GM21381 (cell line): ENCODE data around the gene MEIS2.

Source experiments
- ATAC-seq: cut with Tn5 transposase; IDR thresholded peaks from one replicate; pipeline ENCODE4 v1.9.1; 2021; ENCODE audit warnings: mild to moderate bottlenecking, moderate library complexity; ENCODE audit not compliant: unreplicated experiment

MEIS2 gene

GRCh38 chr15:36967929-36968328 is 132.4 kb downstream of the MEIS2 start:
- ATAC-seq: no peak

DNA sequence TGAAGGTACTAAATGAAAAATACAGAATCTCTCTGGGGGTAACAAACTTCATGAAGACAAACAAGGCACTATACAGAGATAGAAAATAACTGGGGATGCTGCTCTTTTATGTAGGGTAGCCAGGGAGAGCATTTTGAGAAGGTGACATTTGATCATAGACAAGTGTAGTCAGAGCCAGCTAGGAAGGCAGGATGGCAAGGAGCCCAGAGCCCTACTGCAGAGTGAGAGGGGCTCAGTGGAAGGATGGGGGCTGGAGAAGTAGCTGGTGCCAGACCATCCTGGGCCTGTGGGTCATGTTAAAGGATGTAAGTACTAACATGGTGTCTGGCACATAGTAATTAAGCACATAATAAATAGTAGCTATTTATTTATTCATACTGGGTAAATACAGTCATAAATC is 133.6 kb downstream of the MEIS2 start:
- ATAC-seq: no peak

DNA sequence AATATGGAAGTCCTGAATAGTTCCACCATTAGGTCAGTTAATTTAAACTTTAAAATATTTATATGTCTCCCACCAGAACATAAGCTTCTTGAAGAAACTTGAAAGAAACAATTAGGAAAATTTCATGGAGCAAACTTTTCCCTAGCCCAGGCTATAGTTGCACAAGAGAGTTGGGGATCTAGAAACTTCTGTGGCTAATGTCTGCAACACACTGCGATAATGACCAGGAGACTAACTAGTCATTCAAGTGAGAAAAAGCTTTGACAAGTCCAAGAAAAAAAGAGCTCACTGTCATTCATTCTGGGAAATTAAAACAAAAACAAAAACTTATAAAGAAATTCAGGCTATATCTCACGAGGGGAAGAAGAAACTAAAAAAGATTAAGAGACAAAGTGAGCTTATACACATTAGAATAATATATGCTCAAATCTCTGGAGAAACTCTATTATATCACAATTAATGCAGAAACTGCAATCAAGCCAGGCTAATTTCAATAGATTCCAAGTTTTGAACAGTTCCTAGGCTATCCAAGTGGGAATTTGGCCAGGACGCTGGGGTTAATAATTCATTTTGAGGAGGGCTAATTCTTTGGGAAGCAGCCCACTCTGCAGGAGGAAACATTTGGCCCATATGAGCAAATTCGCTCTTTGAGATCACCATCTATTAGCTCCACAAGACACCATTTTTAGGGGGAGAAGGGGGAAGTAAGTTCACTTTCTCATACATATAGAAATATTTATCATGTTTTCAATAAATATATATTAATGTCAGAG is 134.6 kb downstream of the MEIS2 start:
- no peak for ATAC-seq

GRCh38 chr15:36964626-36965025 is 135.7 kb downstream of the MEIS2 start:
- no peak for ATAC-seq

DNA sequence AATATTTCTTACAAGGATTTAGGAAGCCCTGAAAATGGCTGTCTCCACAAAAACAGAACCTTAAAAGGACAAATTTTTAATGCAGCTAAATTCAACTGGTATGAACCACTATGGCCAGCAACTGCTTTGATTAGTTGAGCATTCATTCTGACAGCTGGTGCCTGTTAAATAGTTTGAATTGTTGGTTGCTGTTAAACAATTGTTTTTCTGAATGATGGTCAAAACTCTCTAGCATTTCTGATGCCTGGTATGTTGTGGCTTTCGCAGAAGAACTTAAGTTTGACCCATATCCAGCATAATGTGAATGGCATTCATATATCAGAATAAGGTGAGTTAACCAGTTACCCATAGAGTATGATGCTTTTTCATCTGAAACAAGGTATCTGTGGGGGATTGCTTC is 138.4 kb downstream of the MEIS2 start:
- no peak for ATAC-seq

DNA sequence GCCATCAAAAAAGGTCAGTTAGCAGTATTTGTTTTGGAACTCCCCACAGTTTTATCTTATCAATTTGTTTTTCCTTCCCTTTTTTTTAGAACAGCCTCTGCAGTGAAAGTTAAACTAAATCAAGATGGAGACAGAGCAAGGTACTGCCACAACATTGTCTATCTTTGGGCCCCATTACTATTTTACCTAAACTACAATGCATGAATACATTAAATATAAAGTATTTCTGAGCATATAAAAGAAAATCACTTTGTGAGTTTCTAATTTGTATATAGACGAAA is 139.5 kb downstream of the MEIS2 start:
- no peak for ATAC-seq

DNA sequence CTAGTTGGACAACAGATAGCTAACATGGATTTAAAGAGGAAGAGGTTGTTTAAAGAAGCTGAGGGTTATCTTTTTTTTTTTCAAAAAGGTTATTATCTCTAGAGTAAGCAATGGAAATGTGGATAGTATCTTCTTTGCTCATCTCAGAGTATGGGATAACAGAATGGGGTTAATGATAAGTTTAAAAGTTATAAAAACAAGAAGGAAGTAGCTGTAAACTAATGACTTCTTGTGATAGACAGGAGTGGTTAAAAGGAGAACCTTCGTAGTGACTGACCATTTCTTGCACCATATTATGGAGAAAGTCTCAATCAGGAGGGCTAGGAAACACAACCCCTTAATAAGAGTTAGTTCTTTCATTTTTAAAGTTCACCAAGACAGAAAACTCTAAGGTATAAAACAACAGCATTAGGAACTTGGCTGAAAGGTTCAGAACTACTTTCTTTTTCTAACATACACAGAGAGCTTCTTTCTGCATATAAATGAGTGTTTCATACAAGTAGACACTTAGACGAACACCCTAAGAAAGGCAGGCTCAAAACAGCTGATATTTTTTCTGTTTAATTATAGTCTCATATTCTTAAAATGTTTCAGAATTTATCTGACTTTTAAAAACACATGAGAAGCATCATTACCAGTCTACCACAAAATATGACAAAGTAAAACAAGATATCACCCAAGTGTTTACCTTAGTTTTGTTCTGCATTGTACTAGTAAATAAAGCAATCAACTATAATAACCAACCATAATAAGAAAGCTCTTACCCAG is 140.0 kb downstream of the MEIS2 start:
- ATAC-seq: no peak

- ATAC-seq: no peak
These were observed 140.6 kb downstream of the MEIS2 start for GRCh38 chr15:36959746-36960145.

DNA sequence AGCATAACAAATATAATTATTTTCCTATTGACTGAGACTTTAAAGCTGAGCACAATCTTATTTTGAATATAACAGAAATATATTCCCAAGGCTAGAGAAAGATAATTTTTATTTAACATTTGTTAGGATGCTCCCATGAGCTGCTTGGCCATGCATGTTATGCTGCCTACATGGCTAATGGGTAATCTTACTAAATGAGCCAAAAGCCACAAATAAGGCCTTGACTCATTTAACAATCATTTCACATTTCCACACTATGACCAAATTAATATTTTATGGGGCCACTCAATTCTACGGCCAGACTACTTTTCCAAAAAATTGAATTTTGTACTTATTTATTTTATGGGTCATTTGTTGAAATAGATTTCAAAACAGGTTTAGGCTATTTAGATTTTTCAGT is 141.7 kb downstream of the MEIS2 start:
- ATAC-seq: no peak

DNA sequence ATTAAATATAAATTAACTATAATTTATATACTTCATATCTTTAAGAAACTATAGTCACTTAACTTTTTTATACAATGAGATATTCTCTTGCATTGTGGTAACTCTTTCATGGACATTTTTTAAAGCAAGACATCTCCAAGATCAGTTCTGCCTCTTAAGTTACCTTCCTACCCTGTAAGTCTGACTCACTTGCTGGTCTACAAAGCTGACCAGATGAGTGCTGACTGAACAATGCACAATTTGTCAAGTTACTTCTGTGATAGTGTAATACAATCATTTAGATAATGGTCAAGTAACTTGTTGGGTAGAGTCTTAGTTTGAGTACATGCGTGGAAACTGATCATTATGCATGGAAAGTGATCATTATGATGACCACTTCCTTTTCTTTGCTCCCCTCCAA is 145.9 kb downstream of the MEIS2 start:
- no peak for ATAC-seq

GRCh38 chr15:36953346-36953745 is 147.0 kb downstream of the MEIS2 start:
- ATAC-seq: no peak

- ATAC-seq: no peak
These were observed 148.6 kb downstream of the MEIS2 start for GRCh38 chr15:36951731-36952247.

- ATAC-seq: no peak
These were observed 150.0 kb downstream of the MEIS2 start for GRCh38 chr15:36950371-36950770.

- ATAC-seq: no peak
These were observed 151.4 kb downstream of the MEIS2 start for GRCh38 chr15:36948982-36949381.

- no peak for ATAC-seq
These were observed 153.2 kb downstream of the MEIS2 start for GRCh38 chr15:36947035-36947719.

GRCh38 chr15:36944442-36944841 is 155.9 kb downstream of the MEIS2 start:
- no peak for ATAC-seq

DNA sequence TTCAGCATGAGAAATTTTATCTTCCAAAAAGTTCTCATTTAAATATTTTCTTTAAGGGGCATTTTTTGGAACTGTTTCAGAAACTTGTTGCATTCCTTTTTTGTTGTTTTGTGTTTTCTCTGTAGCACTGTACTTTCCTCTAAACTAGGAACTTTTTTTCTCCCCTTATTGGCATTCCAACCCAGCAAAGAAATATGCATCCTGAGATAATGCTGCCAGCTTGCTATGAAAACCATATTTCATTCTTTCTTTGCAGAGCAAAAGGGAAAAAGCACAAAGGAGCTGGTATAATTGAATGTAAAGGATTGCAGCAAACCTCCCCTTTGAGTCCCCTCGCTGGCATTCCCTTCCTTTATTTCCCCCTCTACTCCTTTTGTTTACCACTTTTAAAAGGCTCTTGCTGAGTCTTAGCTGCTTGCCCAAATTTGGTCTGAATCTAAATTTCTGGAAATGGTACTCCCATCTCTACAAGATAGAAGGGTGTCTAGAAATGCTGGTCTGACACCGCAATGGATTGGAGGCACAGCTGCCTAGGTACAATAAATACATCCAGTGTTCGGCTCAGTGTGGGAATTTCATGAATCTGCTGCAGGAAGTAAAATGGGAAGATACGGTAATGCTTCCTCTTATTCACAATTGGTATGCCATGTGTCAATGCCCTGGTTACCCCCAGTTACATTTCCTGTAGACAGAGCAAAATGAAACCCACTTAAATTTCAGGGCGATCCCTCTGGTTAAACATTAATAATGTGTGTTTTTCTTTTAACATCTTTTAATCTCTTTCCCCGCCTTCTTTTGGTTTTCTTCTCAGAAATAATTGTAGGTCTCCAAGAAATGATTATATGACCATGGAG is 156.6 kb downstream of the MEIS2 start:
- ATAC-seq: no peak

DNA sequence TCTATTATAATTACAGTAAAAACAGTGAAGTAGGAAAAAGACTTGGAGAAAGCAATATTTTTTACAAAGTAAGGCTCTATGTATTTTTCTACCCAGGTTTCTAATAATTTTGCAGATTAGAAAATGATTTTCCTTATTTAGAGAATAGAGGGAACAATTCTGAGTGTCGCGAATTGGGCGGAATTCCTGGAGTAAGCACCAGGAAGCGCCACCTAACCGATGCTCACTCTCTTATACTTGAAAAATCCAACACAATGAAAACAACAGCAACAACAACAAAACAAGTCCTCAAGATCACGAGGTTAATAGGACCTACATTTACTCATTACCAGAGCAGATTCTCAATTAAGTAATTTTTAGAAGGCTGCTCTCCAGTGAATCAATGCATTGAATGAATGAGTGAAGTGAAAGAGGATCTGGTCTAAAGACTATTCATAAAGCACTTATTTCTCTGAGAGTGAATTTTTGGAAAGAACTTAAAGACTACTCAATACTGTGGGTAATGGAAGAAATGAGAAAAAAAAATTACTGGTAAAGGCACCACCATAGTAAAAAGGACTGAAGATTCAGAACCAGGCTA is 158.0 kb downstream of the MEIS2 start:
- ATAC-seq: no peak

GRCh38 chr15:36941798-36942197 is 158.6 kb downstream of the MEIS2 start:
- no peak for ATAC-seq

- no peak for ATAC-seq
These were observed 159.6 kb downstream of the MEIS2 start for GRCh38 chr15:36940636-36941260.
